CD4-positive, alpha-beta T cell treated with Interferon gamma for 1 hour (primary cell): ENCODE results near the gene CBFB.
A peak's percentile ranks its signal among the peaks of the same experiment; 100 is the strongest.
"Not testable (repeated sequence)": the region's sequence is repeated elsewhere in the genome, so short reads cannot be mapped to it uniquely, and the experiment has no call there.

Experiments used
- DNase-seq: peaks from one replicate; pipeline ENCODE4 v3.0.0-alpha.2; 2020

The CBFB gene

DNA sequence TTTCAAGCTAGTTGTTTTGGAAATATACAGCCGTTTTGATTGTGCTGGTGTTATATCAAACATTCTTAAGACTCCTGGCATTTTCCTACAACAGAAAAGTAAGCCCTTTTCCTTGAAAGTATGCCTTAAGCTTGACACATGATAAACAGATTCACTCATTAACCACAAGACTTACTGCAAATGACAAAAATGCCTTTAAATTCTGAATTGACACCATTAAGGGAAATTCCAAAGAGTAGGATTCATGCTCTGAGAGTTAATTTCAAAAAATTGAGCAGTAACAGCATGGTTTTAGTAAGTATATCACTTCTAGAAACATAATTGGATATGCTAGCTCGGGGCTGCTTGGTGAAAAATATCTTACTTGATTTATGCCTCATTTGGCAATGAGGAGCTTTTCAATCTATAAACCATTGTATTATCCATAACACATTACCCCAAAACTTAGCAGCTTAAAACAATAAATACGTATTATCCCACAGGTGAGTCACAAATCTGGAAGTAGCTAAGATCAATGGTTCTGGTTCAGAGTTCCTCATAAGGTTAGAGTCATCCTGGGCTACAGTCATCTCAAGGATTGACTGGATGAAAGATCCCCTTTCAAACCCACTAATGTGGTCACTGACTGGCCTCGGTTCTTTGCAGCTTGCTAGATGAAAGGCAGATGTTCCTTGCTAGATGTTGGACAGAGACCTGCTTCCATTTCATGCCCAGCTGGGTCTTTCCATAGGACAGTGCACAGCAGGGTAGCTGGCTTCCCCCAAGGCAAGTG, 72.5 kb downstream of the CBFB start:
- DNase-seq, result no peak

DNA sequence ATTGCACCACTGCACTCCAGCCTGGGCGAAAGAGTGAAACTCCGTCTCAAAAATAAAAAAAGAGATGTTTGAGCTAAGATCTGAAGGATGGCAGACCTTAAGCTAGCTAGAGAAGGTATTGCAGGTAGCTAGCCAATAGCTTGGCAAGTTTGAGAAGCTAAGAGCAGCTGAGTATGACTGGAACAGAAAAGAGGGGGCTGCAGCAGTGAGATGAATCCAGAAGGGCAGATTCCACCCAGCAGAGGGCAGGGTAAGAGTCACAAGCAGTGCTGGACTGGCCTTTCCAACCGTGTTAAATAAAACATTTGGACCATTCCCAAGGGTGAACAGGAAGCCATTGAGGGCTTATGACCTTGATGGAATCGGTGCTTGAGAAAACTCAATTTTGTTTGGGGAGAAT, 75.1 kb downstream of the CBFB start:
- no peak for DNase-seq

DNA sequence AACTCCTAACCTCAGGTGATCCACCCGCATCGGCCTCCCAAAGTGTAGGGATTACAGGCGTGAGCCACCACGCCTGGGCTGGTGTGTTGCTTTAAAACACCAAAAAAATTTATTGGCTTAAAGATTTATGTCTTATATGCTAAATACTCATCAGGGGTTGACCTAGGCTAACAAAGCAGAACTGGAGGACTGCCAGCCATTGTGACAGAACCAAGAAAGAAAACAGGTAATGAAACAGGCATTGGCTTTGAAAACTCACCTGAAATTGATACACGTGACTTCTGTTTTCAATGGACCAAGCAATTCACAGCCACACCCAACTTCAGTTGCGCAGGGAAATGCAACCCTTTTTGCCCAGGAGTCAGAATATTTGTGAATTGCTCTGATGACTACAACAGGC, 75.9 kb downstream of the CBFB start:
- no peak for DNase-seq

DNA sequence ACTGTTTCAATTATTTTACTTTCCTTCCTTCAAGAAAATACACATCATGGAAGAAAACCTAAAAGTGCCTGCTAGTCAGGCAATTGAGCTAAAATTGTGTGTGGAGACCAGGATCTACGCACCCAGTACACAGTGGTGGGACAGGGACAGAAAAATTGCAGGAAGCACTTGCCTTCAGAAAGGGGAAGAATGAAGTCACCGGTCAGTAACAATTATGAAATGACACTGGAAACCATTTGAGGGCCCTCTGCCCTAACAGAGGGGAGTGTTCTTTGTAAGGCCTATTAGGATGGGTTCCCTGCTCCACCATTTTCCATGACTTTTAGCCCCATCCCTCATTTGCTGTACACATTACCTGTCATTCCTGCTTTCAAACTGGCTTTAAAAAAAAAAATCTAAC, 76.3 kb downstream of the CBFB start:
- no peak for DNase-seq

DNA sequence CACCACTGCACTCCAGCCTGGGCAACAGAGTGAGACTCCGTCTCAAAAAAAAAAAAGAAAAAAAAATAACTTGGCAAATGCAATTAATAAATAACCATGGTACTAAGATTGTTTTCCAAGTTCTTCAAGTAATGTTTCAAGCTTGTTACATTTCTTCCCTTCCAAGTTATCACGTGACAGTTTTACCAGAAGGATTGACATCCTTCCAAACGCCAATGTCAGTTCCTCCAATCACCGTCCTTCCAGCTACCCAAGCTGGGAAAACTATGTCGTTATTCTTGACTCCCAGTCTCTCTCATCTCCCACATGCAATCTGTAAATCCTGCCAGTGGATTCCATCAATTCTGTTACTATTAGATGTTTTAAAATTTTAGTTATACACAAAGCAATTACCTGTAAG, 76.9 kb downstream of the CBFB start:
- no peak for DNase-seq

DNA sequence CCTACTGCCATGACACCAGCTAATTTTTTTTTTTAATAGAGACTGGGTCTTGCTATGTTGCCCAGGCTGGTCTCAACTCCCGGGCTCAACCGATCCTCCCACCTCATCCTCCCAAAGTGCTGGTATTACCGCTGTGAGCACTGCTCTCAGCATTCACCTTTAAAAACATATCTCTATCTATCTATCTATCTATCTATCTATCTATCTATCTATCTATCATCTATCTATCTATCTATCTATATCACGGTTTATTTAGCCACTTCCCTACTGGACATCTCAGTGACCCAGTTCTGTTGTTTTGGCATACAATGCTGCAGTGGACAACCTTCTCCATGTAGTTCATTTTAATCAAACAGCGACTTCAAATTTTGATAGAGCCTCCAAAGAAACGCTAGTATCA, 79.5 kb downstream of the CBFB start:
- no peak for DNase-seq

DNA sequence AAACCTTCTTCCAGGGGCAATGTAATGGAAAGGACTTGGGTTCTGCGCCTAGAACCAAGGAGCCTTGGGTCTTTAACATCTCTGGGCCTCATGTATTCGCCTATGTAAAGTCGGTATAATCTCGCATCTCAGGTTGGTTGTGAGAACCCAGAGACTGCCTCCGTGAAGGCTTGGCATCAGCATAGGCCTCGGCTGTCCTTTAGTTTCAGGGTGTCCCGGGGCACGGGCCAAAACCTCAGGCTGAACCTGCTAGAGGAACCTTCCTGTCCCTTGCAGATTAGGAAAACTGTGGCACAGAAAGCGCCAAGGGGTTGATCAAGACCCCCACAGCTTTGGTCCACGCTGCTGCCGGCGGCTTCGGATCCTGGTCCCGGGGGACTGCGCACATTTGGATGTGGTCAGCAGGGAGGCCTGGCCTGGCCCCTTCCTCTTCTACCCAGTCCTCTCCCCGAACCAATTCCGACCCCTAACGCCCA, 80.0 kb downstream of the CBFB start:
- DNase-seq, result no peak

DNA sequence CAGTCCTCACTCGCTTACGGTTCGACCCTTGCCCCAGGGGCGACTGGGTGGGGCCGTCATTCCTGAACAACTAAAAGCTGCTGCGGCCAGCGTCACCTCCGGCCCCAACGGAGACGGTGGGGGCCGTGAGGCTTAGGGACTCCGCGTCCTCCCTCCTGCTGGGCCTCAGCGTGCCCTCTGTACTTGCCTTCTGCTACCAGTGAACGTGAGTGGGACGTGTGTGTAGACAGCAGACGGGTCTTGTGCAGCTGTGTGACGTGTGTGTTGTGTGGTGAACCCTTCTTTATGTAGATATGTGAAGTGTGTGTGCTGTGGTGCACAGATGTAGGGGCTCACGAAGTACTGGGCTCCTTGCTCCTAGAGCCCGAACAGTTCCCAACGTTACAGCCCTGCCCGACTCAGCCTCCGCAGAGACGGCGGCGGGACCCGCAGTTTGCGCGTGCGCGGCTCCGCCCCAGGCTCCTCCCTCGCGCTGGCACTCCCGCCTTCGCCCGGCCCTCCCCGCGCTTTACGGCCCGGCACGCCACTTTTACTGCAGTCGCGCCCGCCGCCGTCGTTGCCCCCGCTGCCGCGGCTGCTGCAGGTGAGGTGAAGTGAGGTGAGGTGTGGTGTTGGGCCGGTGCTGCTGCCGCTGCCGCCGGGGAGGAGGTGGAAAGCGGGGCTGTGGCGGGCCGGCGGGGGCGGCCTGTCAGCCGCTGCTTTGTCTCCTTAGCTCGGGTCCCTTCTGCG, 80.6 kb downstream of the CBFB start, which contains the start of gene PHAF1:
PHAF1 (plus strand) TSS at position 535 of the 729 bp plus-strand sequence. CDS start 235 bp downstream, outside the sequence.
- DNase-seq, result peak; percentile 91

DNA sequence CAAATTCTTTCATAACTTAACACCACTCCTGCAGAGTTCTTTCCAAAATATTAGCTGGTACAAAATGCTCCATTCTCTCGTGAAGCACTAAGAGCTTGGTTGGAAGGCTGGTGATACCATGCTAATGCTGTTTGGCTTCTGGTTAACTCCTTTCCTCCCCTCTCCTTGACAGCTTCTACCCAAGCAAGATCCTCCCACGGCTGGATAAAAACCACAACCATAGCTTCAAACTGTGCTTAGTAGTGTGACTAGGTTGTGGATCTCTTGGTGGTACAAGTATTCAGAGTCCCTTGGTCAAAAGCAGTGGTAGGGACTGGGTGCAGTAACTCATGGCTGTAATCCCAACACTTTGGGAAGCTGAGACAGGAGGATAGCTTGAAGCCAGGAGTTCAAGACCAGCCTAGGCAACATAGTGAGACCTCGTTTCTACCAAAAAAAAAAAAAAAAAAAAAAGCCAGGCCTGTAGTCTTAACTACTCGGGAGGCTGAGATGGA, 83.0 kb downstream of the CBFB start:
- no peak for DNase-seq

DNA sequence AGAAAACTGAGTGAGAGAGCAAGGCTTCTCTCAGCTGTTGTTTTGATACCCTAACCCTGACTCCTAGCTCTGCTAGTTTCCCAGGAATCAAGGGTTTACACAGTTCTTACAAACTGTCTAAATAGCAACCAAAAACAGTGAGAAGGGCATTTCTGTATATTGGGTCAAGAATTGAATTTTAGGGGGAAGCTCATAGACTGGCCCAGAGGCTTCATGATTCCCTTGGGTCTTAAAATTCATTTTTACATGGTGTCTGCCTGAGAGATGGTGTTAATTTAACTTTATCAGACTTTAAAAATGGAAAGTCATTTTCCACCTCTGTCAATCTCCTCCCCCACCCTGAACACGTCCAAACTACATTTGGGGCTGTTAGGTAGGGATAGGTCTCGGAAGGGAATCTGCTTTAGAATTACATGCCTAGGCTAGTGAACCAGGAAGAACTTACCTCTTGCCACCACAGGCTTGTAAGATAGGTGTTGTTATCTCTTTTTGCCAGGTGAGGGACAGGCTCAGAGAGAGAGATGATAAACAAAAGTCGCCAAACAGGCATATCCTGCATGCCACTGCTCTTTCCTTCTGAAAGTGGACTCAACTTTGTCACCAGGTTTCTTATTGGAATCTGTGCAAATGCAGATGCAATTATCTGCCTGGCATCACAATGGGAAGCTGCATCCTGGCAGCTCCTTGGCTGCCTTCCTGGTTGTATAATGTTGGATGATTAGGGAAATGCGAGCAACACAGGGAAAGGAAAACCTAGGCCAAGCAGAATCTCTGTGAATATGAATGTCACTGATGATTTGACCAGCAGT, 83.8 kb downstream of the CBFB start:
- DNase-seq, result no peak

DNA sequence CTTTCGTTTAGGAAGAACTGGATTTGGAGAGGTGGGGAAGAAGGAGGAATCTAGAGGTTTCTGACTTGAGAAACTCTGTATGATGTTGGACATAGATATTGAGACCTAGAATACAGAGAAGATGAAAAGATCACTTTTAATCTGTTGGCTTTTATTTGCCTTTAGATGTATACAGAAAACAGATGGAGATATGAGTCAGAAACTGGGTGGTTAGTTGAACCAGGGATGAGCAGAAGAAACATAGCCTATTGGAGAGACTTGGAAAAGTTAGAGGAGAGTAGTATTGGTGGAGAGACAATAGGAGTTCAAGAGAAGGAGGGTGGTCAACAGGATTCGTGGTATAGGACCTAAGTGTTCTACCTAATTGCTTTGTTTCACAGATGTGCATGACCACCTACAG, 85.8 kb downstream of the CBFB start:
- DNase-seq, result no peak

DNA sequence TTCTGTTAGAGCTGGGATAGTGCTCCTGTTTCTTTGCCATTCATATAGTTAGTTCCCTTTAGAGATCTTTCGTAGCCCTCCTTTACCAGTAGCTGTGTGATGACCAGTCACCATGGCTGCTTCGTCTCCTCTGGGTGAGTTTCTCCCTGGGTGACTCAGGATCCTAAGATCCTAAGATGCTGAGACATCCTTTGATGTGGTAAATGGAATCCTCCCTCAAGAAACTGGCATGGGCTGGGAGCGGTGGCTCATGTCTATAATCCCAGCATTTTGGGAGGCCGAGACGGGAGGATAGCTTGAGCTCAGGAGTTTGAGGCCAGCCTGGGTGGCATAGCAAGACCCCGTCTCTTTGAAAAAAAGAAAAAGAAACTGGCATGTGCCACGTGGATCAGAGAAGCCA, 86.7 kb downstream of the CBFB start:
- DNase-seq, result no peak

DNA sequence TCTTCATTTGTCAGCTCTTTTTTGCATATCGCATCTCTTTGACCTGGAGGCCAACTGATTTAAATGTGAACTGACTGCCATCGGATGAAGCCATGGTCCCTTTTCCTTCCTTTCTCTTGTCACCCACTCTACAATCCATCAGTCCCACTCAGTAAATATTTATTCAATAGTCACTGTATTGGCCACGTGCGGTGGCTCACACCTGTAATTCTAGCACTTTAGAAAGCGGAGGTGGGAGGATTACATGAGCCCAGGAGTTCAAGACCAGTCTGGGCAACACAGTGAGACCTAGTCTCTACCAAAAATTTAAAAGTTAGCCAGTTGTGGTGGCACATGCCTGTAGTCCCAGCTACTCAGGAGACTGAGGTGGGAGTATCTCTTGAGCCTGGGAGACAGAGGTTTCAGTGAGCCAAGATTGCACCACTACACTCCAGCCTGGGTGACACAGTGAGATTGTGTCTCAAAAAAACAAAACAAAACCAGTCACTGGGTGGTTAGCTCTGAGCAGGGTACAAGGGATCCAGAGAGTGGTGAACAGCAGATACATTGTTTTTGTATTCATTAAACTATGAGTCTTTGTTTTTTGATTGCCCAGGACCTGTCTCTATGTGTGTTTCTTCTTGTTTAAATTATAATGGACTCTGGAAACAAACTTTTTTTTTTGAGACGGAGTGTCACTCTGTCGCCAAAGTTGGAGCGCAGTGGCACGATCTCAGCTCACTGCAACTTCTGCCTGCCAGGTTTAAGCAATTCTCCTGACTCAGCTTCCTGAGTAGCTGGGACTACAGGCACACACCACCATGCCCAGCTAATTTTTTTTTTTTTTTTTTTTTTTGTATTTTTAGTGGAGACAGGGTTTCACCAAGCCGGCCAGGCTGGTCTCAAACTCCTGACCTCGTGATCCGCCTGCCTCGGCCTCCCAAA, 87.7 kb downstream of the CBFB start:
- DNase-seq, result no peak

DNA sequence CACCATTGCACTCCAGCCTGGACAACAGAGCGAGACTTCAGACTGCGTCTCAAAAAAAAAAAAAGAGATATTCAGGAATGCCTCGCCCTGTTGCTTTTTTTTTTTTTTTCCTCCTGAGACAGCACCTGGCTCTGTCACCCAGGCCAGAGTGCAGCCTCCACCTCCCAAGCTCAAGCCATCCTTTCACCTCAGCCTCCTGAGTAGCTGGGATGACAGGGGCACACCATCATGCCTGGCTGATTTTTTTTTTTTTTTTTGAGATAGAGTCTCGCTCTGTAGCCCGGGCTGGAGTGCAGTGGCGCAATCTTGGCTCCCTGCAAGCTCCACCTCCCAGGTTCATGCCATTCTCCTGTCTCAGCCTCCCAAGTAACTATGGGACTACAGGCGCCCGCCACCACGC, 88.8 kb downstream of the CBFB start:
- DNase-seq, result no peak

DNA sequence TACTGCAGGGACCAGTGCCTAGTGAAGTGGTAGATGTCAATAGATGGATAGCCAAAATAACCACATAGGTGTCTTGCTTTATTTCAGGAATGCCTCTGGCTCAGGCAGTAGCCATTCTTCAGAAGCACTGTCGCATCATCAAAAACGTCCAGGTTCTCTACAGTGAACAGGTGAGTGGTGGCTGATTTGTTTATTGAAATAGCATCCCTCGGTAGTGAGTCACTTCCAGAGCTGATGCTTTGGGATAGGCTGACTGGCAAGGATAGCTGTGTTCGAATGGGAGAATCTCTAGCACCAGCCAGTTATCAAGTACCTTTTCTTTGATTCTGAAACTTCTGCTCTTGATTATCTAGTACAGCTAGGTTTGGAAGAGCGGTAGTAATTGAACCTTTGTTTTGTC, 91.1 kb downstream of the CBFB start:
- DNase-seq, result no peak

DNA sequence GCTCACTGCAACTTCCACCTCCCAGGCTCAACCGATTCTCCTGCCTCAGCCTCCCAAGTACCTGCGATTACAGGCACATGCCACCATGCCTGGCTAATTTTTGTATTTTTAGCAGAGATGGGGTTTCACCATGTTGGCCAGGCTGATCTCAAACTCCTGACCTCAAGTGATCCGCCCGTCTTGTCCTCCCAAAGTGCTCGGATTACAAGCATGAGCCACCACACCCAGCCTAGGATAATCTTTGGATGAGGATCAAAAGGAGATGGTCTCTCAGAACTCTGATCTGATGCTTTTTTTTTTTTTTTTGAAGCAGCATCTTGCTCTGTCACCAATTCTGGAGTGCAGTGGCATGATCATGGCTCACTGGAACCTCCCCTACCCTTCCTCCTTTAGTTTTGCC, 93.8 kb downstream of the CBFB start:
- DNase-seq, result not testable (repeated sequence)

DNA sequence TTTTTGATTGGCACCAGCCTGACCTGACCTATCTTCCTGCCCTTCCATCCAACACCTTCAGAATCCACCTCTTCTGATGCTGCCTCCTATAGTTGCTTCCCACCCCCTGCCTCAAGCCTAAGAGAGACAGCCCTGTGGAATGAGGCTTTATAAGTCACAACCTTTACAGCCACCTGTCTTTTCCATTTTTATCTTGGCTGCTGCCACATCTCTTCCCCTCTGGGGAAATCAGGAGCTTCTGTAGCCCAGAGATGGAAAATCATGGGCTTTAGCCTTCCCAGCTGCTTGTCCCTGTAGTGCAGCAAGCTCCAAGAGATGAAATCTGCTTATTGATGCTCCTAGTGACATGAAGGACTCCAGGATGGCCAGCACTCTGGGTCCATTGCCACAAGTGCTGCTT, 99.5 kb downstream of the CBFB start:
- no peak for DNase-seq

DNA sequence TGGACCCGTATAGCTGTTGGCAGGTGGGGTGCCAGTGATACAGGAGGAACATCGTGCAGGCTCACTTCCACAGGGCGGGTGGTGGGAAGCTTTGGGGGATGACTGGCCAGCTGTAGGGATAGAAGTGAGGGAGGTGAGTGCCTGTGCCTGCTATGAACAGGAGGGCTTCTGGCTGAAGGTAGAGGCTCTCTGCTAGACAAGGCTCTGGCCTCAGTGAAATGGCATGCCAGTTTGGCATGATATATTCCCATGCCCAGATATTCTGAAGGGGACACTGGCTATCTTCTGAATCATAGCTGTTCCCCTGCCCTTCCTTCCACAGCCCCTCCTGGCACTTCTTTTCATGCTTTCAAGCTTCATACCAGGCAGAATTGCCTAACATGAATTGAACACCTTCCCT, 99.9 kb downstream of the CBFB start:
- no peak for DNase-seq

DNA sequence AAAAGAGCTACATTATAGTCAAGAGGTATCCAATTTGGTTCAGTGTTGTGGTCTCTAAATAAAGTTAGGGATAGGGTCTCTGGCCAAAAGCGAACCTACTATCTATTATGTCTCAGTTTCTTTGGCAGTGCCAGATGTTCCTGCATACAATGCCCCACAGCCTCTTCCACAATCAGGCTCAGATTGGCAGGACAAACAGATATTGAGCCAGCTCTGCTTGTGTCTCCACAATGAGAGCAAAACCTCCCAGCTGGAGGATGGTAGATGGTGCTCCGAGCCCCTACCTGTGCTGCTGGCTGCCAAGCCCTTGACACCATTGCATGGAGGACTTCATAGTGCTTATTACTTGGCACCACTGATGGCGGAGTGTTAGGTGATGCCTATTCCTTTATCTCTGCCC, 100.5 kb downstream of the CBFB start:
- no peak for DNase-seq

DNA sequence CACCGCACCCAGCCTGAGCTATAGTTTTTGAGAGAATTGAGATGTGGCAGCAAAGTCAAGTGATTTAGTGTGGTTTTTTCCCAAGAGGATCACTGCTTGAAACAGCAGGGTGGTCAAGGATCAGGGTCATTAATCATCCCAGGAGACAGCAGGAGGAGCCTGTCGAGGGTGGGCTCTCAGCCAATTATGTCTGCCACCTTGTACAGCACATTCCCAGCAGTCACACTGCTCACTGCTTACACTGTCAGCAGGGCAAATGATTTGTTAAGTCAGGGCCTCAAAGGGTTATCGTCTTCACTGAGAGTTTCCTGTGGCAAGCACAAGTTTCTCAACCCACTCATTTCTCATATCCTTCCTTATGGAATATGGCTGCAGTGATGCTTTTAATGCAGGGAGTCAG, 108.7 kb downstream of the CBFB start:
- DNase-seq, result no peak

DNA sequence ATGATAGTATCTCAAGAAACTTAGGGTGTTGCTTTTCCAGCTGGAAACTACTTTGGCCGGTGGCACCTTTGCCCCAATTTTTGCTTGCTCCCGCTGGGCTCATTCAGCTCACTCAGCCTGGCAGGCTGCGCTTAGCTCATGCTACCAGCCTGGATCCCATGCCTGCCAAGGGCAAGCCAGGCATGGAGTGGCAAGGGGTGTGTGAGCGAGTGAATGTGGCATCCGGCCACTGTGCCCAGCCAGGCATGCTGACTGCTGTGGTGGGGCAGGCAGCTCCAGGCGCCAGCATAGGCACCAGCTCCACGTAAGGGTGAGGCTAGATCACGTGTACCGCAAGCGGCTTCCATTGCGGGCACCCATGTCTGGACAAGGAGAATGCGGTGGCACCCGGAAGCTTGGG, 112.4 kb downstream of the CBFB start:
- no peak for DNase-seq

DNA sequence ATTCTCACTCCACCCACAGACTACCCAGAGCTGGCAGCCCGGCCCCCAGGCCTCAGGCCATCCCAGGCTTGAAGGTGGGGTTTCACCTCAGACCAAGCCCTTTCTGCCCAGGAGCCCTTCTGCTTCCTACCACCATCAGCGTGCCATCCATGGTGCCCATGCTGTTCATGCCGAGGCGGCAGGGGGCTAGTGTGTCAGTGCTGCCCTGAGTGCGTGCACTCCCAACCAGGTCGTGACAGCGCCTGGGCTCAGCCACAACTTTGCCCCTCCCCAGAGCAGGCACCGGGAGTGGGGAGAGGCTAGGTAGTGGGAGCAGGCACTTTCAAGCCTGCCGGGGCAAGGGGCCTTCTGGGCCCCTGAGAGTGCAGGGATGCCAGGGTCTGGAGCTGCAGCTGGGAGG, 113.4 kb downstream of the CBFB start:
- no peak for DNase-seq
